RKO (cell line): ENCODE results near the gene LCN9.
"Not testable (repeated sequence)": the region's sequence is repeated elsewhere in the genome, so short reads cannot be mapped to it uniquely, and the experiment has no call there.

Experiments
- DNase-seq: peaks from one replicate; pipeline ENCODE4 v3.0.0-alpha.2; 2016; ENCODE audit warnings: low spot score

The LCN9 gene

DNA sequence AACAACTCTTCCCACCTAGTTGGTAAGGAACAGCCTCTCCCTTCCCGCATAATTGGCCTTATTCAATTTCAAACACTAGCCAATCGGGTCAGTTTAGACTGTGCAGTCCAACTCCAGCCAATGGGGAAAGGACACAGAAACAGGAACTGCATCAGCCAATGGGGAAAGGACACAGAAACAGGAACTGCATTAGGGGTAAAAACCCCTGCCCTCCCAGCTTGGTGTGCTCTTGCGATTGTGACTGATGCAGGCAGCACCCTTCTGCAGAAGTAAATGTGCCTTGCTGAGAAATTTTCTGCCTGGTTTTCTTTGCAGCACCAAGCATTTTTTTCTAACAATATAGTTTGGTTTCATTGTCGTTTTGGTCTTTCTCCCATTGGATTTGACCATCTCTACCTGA lies 15.2 kb upstream of the LCN9 start:
- peak; percentile 23 for DNase-seq

DNA sequence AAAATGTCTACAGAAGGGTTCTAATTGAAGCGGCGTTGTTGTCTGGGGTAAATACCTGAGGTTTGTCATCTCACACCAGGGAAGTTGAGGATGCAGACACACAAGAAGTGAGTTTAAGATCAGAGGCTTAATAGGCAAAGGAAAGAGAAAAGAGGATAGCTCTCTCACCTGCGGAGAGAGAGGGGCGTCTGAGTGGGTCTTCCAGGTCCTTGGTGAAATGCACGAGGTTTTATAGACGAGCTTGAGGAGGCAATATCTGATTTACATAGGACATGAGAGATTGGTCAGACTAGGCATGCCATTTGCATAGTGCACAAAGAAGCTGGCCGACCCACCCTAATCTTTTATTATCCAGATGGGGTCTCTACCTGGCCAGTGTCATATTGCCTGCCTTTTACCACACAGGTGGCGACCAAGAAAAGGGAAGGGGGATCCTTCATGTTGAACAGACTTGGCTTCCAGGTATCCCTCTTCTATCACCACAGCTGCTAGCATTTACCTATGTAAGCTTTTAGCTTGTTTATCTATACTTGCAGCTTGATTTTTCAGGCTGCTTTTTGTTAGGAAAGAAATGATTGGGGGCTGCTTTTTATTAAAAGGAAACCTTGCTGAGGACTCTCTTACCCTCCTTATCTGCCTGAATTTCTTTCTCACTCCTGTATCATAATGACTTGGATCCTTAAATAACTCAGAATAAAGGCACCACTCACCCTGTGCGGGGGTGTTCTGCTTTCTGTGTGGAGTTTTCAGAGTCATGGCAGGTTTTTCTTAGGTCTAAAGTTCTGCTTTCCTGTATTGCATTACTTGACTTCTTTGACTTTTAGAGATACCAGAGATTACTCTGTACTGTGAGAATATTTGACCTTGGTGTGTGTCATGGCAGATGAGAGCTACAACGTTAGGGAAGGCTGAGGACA lies 14.4 kb upstream of the LCN9 start:
- DNase-seq = no peak

DNA sequence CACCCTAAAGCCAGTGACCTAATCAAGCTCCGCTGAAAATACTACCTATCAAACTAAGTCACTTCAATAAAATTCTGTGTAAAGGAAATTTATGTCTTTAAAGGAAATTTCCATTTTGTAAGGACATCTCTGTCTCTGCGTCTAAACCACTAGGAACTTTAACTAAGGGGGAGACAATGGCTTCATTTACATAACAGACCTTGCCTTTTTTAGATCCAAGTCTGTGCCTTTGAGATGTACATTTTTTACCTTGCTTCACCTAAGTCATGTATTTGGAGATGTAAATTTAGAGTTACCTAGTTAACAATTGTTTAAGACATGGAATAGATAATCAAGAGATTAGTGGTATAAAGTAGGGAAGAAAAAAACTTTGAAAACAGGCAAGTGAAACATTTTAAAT lies 13.6 kb upstream of the LCN9 start:
- DNase-seq = no peak

DNA sequence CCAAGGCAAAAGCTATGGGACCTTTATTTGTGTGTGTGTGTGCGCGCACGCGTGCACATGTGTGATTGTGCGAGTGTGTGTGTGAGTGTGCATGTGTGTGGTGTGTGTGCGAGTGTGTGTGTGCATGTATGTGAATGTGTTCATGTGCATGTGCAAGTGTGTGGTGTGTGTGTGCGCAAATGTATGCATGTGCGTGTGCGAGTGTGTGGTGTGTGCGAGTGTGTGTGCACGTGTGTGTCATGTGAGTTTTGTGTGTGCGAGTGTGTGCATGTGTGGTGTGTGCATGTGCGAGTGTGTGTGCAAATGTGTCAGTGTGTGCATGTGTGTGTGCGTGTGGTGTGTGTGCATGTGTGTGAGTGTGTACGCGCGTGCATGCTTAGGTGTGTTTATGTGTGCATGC lies 12.7 kb upstream of the LCN9 start:
- DNase-seq = no peak

DNA sequence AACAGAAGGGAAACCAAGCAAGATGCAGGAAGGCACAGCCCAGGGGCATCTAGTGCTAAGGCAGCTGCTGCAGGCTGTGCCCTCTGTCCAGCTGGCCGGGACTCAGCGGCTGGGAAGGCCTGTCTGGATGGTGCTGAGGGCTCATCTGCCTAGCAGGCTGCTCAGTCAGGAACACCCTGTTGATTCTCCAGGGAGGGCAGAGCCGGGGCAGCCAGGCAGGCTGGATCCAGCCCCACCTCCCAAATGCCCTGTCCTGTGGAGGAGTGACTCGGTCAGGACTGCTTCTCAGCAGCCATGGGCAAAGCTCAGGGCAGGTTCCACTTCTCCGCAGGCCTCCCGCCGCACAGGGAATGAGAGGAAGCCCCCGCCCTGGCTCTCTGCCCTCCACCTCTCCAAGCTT lies 7.8 kb upstream of the LCN9 start:
- DNase-seq = no peak

DNA sequence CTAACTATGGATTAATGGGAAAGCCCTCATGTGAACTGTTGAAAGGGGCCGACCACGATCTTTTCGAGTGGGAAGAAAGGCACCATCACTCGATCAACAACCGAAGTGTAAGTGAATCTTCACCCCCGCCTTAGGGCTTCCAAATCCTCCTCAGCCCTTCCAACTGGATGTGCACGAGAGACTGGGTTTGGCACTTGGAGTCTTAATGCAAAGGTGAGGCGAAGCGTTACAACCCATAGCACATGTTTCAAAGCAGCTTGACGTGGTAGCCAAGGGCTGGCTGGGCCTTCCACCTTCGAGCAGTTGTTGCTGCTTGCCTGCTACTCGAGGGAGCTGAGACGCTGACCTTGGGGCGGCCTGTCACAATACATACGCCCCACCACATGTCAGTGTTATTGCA lies 5.7 kb upstream of the LCN9 start:
- DNase-seq = no peak

DNA sequence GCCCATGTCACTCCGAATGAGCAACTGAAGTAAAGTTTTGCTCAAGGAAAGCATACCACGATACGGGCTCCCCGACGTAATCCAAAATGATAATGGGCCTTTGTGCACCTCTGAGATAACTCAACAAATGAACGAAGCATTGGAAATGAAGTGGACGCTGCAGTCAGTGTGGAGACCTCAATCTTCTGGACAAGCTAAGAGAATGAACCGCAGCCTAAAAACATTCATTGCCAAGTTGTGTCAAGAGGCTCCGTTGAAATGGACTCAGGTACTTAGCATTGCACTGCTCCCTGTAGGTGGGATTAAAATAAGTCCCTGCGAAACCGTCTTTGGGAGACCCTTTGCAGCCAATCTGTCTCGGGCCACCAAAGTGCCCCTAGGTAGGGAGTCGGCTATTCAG lies 3.9 kb upstream of the LCN9 start:
- DNase-seq = no peak

DNA sequence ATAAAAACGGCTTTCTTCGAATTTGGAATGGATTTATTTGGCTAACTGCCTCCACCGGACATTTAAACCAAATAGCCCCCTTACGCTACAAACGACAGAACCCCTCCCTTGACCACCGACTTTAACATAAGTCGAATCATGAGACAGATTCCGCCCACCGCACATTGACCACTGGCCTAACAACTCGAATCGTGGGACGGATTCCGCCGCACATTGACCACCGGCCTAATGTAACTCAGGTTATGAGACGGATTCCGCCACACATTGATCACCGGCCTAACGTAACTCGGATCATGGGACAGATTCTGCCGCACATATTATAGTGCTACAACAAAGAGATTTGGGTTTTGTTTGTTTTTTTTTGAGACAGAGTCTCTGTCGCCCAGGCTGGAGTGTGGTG lies 2.7 kb upstream of the LCN9 start:
- no peak for DNase-seq

DNA sequence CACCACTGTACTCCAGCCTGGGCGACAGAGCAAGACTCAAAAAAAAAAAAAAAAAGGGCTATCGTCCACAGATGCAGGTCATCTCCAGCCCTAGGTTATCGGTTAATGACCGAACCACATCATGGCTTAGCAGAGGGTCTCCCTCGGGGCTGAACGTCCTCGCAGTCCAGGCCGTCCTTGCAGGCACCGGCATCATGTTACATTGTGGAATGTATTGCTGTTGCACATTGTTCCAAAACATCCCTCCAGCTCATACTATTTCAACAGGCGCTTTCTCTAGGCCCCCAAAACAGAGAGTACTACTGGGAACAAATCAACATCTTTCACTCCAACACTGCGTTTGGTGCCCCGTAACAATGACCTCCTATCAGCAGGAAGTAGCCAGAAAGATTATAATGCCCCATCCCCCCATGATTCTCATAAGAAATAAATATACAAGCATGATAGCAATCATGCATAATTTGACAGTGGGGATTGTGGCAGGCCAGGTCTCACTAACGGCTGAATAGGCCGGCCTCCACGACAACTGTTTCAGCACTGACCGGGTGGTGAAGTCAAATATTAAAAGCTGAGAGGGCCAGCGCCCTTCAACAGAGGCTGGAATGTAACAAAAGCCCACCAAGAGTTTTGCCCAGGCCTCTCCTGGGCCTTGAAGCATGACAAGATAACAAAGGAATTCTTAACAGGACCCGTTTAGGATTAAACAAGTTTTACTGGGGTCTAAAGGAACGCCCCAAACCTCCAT lies 1.1 kb upstream of the LCN9 start:
- DNase-seq = no peak

DNA sequence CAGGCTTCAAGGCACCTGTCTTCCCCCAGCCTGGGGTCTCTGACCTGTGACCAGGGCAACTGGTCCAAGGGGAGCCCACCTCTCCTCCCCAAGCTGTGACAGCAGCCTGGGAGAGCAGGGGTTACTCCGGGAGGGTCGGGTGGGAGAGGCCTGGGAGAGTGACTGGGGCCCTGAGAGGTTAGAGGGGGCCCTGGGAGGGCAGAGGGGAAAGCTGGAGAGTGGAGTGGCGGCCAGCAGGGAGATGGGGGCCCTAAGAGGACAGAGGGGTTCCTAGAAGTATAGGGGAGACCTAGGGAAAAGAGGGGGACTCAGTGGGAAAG lies 302 bp downstream of the LCN9 start:
- no peak for DNase-seq

DNA sequence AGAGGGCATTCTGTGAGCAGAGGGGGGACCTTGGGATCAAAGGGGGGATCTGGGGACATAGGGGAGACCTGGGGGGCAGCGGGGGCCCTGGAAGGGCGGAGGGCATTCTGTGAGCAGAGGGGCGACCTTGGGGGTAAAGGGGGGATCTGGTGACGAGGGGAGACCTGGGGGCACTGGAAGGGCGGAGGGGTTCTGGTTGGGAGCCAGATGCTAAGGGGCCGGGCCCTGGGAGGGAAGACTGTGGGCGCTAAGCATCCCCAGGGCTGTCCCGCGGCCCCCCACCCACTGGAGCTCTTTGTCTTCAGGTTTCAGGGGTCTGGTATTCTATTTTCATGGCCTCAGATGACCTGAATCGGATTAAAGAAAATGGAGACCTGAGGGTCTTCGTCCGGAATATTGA lies 748 bp downstream of the LCN9 start:
- no peak for DNase-seq

DNA sequence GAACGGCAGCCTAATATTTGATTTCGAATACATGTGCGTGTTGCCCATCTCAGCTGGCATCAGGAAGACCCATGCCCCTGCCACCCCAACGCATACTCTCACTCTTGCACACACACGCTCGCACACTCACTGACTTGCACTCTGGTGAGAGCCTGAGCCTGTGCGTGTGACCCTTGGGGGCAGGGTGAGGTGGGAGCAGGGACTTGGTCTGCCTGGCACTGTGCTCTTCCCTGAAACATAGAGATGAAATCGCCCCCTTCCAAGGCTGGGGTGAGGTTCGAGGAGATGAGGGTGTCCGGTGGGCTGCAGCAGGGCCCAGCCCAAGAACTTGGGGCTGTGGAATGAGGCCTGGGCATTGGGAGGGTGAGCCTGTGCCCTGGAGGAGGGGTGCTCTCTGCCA lies 1.2 kb downstream of the LCN9 start:
- no peak for DNase-seq

DNA sequence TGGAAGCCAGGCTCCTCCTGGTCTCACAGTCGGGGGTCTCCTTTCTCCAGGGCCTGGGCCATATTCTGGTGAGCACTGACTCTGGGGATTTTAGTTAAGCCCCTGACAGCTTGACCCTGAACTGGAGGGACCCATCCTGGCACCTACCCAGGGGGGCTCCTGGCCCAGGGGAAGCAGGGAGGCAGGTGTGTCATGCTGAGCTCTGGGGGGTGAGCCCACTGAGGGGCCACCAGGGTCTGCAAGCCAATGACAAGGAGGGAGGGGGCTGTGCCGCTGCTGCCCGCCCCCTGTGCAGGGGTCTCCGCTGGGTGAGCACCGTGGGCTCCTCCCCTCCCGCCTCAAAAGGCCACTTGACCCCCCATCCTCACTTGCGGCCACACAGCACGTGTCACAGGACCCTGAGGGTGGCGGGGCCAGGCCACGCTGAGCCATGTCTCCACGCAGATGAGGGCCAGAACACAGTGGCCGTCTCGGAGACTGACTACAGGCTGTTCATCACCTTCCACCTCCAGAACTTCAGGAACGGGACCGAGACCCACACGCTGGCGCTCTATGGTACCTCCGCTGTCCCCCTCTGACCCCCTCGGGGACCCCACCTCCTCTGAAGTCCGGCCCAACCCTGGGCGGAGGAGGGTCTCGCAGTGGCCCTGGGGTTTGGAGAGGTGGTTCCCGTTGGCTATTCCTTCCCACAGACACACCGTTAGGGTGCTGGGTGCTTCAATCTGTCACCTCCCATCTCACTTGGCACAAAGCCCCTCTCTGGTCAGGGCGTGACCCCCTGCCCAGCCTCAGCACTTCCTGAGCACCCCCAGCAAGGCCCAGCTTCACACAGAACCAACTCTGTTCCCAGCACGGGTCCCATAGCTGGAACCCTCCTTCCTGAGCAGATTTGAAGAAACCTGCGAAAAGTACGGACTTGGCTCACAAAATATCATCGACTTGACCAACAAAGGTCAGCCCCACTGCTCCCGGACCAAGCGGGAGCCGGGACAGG lies 2.0 kb downstream of the LCN9 start:
- no peak for DNase-seq

DNA sequence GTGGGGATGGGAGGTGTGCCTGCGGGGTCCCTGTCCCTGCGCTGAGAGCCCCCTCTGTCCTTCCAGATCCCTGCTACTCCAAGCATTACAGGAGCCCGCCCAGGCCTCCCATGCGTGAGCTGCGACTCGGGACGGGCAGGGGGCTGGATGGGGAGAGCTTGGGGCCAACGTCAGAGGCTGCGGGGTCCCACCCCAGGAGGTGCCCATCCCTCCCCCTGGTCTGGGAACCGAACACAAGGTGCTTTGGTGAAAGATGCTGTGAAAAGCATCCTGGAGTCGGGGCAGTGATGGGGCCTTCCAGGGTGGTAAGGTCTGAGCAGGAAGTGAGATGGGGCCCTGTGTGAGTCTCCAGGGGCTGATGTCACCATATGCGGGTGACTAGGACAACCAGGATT lies 2.7 kb downstream of the LCN9 start:
- no peak for DNase-seq

DNA sequence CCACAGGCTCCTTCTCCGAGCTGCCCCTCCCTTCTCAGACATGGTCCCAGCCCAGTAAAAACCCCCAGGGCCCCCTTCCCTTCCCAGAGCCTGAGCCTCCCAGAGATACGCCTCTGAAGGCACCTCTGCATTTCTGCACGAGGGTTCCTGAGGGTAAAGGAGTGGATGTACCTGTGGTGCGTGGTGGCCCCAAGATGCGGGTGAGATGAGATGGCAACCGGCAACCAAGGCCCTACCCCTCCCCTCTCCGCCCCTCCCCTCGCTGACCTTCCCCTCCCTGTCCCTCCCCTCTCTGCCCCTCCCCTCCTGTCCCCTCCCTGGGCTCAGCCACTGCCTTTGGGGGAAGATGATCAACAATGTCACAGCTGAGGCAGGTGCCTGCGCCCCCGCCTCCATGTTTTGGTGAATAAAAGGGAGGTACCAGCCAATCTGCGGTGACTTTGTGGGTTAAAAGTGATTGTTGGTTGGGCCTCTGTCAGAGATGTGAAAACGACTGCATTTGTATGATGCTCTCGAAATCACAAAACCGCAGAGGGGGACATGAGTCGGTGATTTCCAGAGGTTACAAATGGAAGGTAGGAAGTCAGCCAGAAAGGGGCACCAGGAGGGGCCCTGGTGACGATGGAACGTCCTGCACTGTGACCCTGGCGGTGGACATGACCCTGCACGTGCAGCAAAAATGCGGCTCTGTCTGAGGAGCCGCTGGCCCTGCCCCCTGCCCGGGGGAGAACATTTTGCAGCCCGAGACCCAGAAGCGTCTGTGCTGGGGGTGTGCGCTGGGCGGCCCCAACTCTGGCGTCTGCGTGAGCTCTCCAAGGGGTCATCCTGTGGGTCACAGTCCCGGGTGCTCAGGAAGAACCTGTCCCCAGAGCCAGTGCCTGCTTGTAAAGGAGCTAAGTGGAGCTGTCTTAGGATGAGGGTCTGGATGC lies 3.7 kb downstream of the LCN9 start:
- DNase-seq = no peak

DNA sequence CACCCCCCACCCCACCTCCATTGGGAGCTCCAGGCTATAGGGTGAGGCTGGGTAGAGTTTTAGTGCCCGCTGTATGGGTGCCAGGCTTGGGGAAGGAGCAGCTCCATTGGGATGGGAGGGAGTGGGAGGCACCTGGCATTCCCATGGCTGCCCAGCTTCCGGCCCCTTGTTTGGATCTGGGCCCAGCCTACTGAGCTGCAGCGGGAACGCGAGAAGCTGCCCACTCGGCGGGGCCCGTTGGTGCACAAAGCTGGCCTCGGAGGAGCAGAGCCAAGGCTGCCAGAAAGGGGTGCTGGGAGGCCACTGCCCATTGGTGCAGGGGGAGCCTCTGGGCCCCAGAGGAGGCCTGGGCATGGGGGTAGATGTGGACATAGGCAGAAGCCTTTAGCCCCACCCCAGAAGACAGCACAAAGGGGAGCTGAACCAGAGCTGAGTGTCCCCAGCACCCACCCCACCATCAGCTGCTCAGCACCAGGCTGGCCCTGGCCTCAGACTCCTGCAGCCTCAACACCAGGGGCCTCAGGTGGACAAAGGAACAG lies 4.4 kb downstream of the LCN9 start:
- no peak for DNase-seq

DNA sequence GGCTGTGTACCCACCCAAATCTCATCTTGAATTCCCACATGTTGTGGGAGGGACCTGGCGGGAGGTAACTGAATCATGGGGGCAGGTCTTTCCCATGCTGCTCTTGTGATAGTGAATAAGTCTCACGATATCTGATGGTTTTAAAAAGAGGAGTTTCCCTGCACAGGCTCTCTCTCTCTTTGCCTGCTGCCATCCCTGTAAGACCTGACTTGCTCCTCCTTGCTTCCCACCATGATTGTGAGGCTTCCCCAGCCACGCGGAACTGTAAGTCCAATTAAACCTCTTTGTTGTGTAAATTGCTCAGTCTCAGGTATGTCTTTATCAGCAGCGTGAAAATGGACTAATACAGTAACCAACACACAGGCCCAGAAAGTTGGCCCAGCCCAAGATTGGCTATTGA lies 5.9 kb downstream of the LCN9 start:
- not testable (repeated sequence) for DNase-seq

DNA sequence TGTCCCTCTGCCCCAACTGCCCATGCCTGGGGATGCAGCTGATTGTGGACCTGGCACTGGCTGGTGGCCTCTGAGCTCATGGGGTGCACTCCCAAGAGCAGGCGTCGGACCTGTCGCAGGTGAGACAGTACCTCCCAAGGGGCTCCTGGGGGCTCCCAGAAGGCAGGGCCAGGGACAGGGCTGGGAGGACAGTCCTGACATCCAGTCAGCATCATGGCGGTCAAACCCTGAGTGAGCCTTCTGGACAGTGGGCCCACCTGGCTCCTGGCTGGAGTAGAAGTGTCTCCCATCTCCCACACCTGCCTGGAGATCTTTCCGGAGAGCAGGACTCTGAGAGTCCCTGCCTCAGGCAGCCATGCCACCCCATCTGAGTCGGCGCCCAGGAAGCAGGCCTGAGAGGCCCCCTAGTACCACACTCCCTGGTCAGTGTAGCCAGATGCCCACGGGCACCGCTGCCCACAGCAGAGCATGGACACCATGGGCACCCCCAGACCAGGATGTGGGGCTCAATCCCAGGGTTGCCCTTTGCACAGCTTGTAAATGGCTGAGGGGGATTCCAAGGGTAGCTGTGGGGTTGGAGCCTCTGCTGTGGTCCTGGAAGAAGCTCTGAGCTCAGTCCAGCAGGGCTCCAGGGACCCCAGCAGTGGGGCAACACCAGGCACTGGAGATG lies 6.6 kb downstream of the LCN9 start:
- no peak for DNase-seq

DNA sequence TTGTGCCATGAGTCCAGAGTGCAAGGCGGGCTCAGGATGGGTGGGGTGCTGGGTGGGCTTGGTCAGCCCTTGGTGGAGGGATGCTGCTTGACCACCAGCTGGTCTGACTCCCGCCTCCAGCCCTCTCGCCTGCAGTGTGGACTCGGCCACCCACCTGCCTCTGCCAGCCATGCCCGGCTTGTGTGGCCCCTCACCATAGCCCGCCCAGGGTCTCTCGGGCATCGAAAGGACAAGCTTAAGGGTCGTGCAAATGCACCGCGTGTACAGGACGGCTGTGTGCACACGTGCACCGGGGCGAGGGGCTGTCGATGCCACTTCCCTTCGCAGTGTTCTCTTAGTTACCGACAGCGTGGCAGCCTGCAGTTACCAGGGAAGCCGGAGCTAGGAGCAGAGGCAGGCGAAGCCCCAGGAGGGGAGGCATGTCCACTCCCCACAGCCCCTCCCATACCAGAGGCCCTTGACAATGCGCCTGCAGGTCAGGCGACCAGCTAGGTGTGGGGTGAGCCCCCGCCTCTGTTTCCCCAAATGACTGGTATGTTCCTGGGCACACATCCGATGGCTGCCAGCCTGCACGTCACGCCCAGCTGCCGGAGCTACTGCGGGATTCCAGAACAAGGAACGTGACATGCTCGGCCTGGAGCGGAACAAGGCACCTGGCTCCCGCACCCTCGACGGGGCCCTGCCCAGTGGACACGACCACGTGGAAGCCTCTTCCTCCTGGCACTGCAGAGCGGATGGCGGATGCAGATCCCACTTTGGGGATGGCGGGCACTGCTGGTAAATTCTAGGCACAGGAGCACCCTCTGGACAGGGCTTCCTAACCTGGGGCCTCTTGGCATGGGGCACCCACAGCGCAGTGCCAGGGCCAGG lies 7.8 kb downstream of the LCN9 start:
- no peak for DNase-seq
